ENCODE measurements around the gene CRB1. TPM values are rescaled to one million over a fixed set of nuclear protein-coding genes. Genes with fewer than 3 reads are reported as not detected.

CRB1 gene
- polyA plus RNA-seq, 3 donors, result not detected

DNA sequence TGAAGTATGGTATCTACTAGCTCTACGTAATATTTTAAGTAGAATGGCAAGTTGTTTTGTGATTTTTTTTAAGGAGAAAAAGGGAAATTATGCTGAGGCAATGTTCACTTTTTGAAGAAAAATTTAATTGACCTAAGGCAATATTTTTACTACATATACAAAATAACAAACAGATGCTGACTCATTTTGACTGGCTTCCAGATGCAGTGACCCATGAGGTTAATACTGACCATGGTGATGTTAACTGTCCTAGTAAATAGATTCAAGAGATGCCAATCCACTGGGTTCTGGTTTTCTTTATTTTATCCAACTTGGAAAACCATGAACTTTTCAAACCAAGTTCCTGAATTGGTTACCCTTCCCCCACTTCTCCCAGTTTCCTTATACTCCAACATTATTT is 154.9 kb downstream of the CRB1 start:
- Histone ChIP-seq H3K27ac (ENCODE audit: low read depth in 1 of 2, low read length in 2 of 2) (no peak overlapping the region), H3K9me3 (replicated peaks in 1 of 2; ENCODE audit: control insufficient read depth in 1 of 2, insufficient read depth in 1 of 2, low read length in 2 of 2) (no peaks in the 10 kb centered on the region), H4K20me1 (ENCODE audit: insufficient read depth, low read length) (no peaks in the 10 kb centered on the region), H3K4me2 (replicated peaks; ENCODE audit: extremely low read depth, low read length, poor library complexity, severe bottlenecking) (no peak overlapping the region), H3K79me2 (ENCODE audit: insufficient read depth, low read length) (no peaks in the 10 kb centered on the region), H2AFZ (ENCODE audit: insufficient read depth, low read depth, low read length, poor library complexity, severe bottlenecking) (no peak overlapping the region), H3K4me3 (replicated peaks in 1 of 3; ENCODE audit: low read depth in 2 of 3, low read length in 3 of 3) (no peak overlapping the region), H3K36me3 (replicated peaks in 1 of 2; ENCODE audit: control insufficient read depth in 1 of 2, insufficient read depth in 2 of 2, low read length in 2 of 2) (no peaks in the 10 kb centered on the region), H3K9ac (ENCODE audit: insufficient read depth, low read length, poor library complexity, severe bottlenecking) (no peak overlapping the region), H3K4me1 (ENCODE audit: control insufficient read depth in 1 of 2, insufficient read depth in 2 of 2, low read length in 2 of 2) (no peaks in the 10 kb centered on the region), H3K27me3 (ENCODE audit: control insufficient read depth in 2 of 2, insufficient read depth in 2 of 2, low read length in 2 of 2) (no peaks in the 10 kb centered on the region)
- DNase-seq, result no peak
- H3K27me3 Mint-ChIP-seq (ENCODE audit: low read depth in 3 of 3), result no peaks in the 10 kb centered on the region
- no CpG with 5 or more reads among the region's 1 CpG for WGBS (ENCODE audit: insufficient coverage)
- TF ChIP-seq, protein P1, sequence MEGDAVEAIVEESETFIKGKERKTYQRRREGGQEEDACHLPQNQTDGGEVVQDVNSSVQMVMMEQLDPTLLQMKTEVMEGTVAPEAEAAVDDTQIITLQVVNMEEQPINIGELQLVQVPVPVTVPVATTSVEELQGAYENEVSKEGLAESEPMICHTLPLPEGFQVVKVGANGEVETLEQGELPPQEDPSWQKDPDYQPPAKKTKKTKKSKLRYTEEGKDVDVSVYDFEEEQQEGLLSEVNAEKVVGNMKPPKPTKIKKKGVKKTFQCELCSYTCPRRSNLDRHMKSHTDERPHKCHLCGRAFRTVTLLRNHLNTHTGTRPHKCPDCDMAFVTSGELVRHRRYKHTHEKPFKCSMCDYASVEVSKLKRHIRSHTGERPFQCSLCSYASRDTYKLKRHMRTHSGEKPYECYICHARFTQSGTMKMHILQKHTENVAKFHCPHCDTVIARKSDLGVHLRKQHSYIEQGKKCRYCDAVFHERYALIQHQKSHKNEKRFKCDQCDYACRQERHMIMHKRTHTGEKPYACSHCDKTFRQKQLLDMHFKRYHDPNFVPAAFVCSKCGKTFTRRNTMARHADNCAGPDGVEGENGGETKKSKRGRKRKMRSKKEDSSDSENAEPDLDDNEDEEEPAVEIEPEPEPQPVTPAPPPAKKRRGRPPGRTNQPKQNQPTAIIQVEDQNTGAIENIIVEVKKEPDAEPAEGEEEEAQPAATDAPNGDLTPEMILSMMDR (IDR thresholded peaks at IDR 0.05), result no peak
- peaks cover 0 to 6% (median 0%) of the 10 kb centered on the region in 7 donors for H3K9me3 Mint-ChIP-seq
- no peaks in the 10 kb centered on the region for H3K36me3 Mint-ChIP-seq
- H3K27ac Mint-ChIP-seq, result no peak overlapping the region
- no peak overlapping the region for H3K4me3 Mint-ChIP-seq
- intact Hi-C loops (cut with micrococcal nuclease), result no loop called here
- no peaks in the 10 kb centered on the region for H3K4me1 Mint-ChIP-seq

DNA sequence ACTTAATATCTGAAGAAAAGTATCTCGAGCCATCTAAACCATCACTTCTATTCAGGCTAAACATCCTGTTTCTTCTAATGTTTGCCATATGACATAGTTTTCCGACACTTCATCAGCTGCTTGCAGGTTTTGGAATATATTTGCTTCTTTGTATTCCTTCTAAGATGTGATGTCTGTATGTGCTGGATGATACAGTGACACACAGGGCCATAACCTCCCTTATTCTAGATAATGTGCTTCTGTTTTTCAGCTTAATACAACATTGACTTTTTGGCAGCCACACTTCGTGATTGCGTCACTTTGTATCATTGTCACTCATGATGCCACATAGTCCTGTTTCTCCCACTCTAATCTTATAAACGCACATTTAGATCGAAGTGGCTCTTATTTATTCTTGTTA is 156.3 kb downstream of the CRB1 start:
- WGBS (ENCODE audit: insufficient coverage), result 95% methylated on average over 2 of the region's 6 CpGs

More for the DNA sequence above, 156.3 kb downstream of the CRB1 start:
- Histone ChIP-seq H3K4me1 (ENCODE audit: control insufficient read depth in 1 of 2, insufficient read depth in 2 of 2, low read length in 2 of 2) (no peaks in the 10 kb centered on the region), H3K4me2 (replicated peaks; ENCODE audit: extremely low read depth, low read length, poor library complexity, severe bottlenecking) (no peak overlapping the region), H3K9me3 (replicated peaks in 1 of 2; ENCODE audit: control insufficient read depth in 1 of 2, insufficient read depth in 1 of 2, low read length in 2 of 2) (no peaks in the 10 kb centered on the region), H2AFZ (ENCODE audit: insufficient read depth, low read depth, low read length, poor library complexity, severe bottlenecking) (no peak overlapping the region), H4K20me1 (ENCODE audit: insufficient read depth, low read length) (no peaks in the 10 kb centered on the region), H3K79me2 (ENCODE audit: insufficient read depth, low read length) (no peaks in the 10 kb centered on the region), H3K4me3 (replicated peaks in 1 of 3; ENCODE audit: low read depth in 2 of 3, low read length in 3 of 3) (no peak overlapping the region), H3K27ac (ENCODE audit: low read depth in 1 of 2, low read length in 2 of 2) (no peak overlapping the region), H3K27me3 (ENCODE audit: control insufficient read depth in 2 of 2, insufficient read depth in 2 of 2, low read length in 2 of 2) (no peaks in the 10 kb centered on the region), H3K9ac (ENCODE audit: insufficient read depth, low read length, poor library complexity, severe bottlenecking) (no peak overlapping the region), H3K36me3 (replicated peaks in 1 of 2; ENCODE audit: control insufficient read depth in 1 of 2, insufficient read depth in 2 of 2, low read length in 2 of 2) (no peaks in the 10 kb centered on the region)
- Mint-ChIP-seq H3K27me3 (ENCODE audit: low read depth in 3 of 3) (no peaks in the 10 kb centered on the region), H3K9me3 (peaks cover 0 to 4% (median 0%) of the 10 kb centered on the region in 7 donors), H3K36me3 (no peaks in the 10 kb centered on the region), H3K4me3 (no peak overlapping the region), H3K27ac (no peak overlapping the region), H3K4me1 (no peaks in the 10 kb centered on the region)
- DNase-seq, result no peak
- intact Hi-C loops (cut with micrococcal nuclease), result no loop called here
- TF ChIP-seq, protein P1 (IDR thresholded peaks at IDR 0.05), result no peak

All from CD14-positive monocyte (primary cell).